Hepatocyte (in vitro differentiated cells): ENCODE results near the gene SHBG. TPM values are rescaled to one million over a fixed set of nuclear protein-coding genes. Genes with fewer than 3 reads are reported as not detected.

Experiments used
- DNase-seq: peaks from one replicate; pipeline ENCODE4 v3.0.0-alpha.2; 2016; ENCODE audit warnings: low spot score
- H2AFZ ChIP-seq: fragments of 200-600 bp; sonication (generic); 2 replicates; pipeline ENCODE4 v1.6.0; 2016; ENCODE audit warnings: antibody characterized with exemption, mild to moderate bottlenecking
- H3K27ac ChIP-seq: fragments of 200-600 bp; sonication (generic); 2 replicates; pipeline ENCODE4 v1.5.1; 2016; ENCODE audit warnings: mild to moderate bottlenecking
- H3K27me3 ChIP-seq: fragments of 200-600 bp; sonication (generic); 2 replicates; pipeline ENCODE4 v1.6.1; 2016
- H3K36me3 ChIP-seq: fragments of 200-600 bp; sonication (generic); replicated peaks from 2 replicates; pipeline ENCODE4 v1.5.1; 2016; ENCODE audit warnings: low read depth; ENCODE audit not compliant: insufficient read depth
- H3K4me1 ChIP-seq: fragments of 200-600 bp; sonication (generic); 2 replicates; pipeline ENCODE4 v1.5.1; 2016; ENCODE audit warnings: mild to moderate bottlenecking, moderate library complexity; ENCODE audit not compliant: insufficient read depth
- H3K4me2 ChIP-seq: fragments of 200-600 bp; sonication (generic); 2 replicates; pipeline ENCODE4 v1.6.0; 2016
- H3K4me3 ChIP-seq: fragments of 200-600 bp; sonication (generic); 2 replicates; pipeline ENCODE4 v1.5.1; 2016; ENCODE audit warnings: mild to moderate bottlenecking
- H3K79me2 ChIP-seq: fragments of 200-600 bp; sonication (generic); 2 replicates; pipeline ENCODE4 v1.6.0; 2017; ENCODE audit warnings: mild to moderate bottlenecking
- H3K9me2 ChIP-seq: fragments of 200-600 bp; sonication (generic); replicated peaks from 2 replicates; pipeline ENCODE4 v1.6.0; 2017; ENCODE audit warnings: mild to moderate bottlenecking; ENCODE audit not compliant: insufficient read depth
- H3K9me3 ChIP-seq: fragments of 200-600 bp; sonication (generic); 2 replicates; pipeline ENCODE4 v1.5.1; 2016; ENCODE audit warnings: low read depth, mild to moderate bottlenecking
- H4K20me1 ChIP-seq: fragments of 200-600 bp; sonication (generic); 2 replicates; pipeline ENCODE4 v1.6.0; 2016; ENCODE audit warnings: mild to moderate bottlenecking; ENCODE audit not compliant: insufficient read depth, poor library complexity, severe bottlenecking
- EZH2 ChIP-seq: fragments of 200-600 bp; sonication (generic); IDR thresholded peaks from 2 replicates; pipeline ENCODE4 v1.6.1; 2016; ENCODE audit warnings: antibody characterized with exemption, mild to moderate bottlenecking, borderline replicate concordance
- EZH2phosphoT487 ChIP-seq: fragments of 200-600 bp; sonication (generic); IDR thresholded peaks from one replicate; pipeline ENCODE4 v1.6.1; 2018; ENCODE audit warnings: antibody characterized with exemption, mild to moderate bottlenecking, low read depth, moderate library complexity; ENCODE audit not compliant: unreplicated experiment, severe bottlenecking
- WGBS: methylation state at CpG from one replicate; pipeline ENCODE4 v1.1.6; 2016; ENCODE audit warnings: low lambda C conversion rate; ENCODE audit errors: missing lambda C conversion rate; 5-methylcytosine and 5-hydroxymethylcytosine counted together
- polyA plus RNA-seq: library from polyadenylated mRNA; unstranded; fragments of >200 nt; fragmentation: Nextera tagmentation; extraction: Ambion mirVana; gene quantifications from 2 replicates; pipeline ENCODE4 v1.2.1, GENCODE V29; 2016
- total RNA-seq: library from RNA; depleted of rRNA; stranded (reverse); fragments of >200 nt; gene quantifications from 2 replicates; pipeline ENCODE4 v1.2.3, GENCODE V29; 2014
- TF ChIP-seq, protein P1 (sequence below): fragments of 200-600 bp; sonication (generic); IDR thresholded peaks from 2 replicates; pipeline ENCODE4 v1.5.1; 2016; ENCODE audit warnings: antibody characterized with exemption, mild to moderate bottlenecking; ENCODE audit not compliant: poor library complexity

Gene SHBG
- total and polyA plus RNA-seq, 2 experiments from 2014 or later: 5.3 to 9.0 TPM

- Histone ChIP-seq H3K79me2 (peaks cover 22% of the 10 kb centered on the region), H3K4me3 (no peak overlapping the region), H3K4me1 (no peaks in the 10 kb centered on the region), H3K27ac (no peak overlapping the region), H3K36me3 (no peaks in the 10 kb centered on the region), H3K27me3 (no peaks in the 10 kb centered on the region), H3K9me2 (no peaks in the 10 kb centered on the region), H2AFZ (no peak overlapping the region), H4K20me1 (no peaks in the 10 kb centered on the region), H3K9me3 (no peaks in the 10 kb centered on the region), H3K4me2 (no peak overlapping the region)
- TF ChIP-seq, protein P1, sequence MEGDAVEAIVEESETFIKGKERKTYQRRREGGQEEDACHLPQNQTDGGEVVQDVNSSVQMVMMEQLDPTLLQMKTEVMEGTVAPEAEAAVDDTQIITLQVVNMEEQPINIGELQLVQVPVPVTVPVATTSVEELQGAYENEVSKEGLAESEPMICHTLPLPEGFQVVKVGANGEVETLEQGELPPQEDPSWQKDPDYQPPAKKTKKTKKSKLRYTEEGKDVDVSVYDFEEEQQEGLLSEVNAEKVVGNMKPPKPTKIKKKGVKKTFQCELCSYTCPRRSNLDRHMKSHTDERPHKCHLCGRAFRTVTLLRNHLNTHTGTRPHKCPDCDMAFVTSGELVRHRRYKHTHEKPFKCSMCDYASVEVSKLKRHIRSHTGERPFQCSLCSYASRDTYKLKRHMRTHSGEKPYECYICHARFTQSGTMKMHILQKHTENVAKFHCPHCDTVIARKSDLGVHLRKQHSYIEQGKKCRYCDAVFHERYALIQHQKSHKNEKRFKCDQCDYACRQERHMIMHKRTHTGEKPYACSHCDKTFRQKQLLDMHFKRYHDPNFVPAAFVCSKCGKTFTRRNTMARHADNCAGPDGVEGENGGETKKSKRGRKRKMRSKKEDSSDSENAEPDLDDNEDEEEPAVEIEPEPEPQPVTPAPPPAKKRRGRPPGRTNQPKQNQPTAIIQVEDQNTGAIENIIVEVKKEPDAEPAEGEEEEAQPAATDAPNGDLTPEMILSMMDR: no peak
- no peak for TF ChIP-seq EZH2
- TF ChIP-seq EZH2phosphoT487: no peak
- 95% methylated on average over 27 of the region's 30 CpGs for WGBS
- DNase-seq: no peak
Observed at GRCh38 chr17:7588553-7589203, 41.3 kb upstream of the SHBG start.

GRCh38 chr17:7589204-7589868 is 40.6 kb upstream of the SHBG start:
- Histone ChIP-seq H3K9me2 (no peaks in the 10 kb centered on the region), H3K9me3 (no peaks in the 10 kb centered on the region), H2AFZ (no peak overlapping the region), H3K4me3 (no peak overlapping the region), H3K79me2 (peaks cover 21% of the 10 kb centered on the region), H3K27me3 (no peaks in the 10 kb centered on the region), H3K4me1 (no peaks in the 10 kb centered on the region), H3K4me2 (no peak overlapping the region), H3K36me3 (peaks cover under 1% of the 10 kb centered on the region), H4K20me1 (no peaks in the 10 kb centered on the region), H3K27ac (no peak overlapping the region)
- no peak for TF ChIP-seq EZH2
- TF ChIP-seq, protein P1: peak; percentile 68
- 63% methylated on average over 55 of the region's 56 CpGs for WGBS
- DNase-seq: peak; percentile 84

- DNase-seq: peak; percentile 19
- H3K79me2 ChIP-seq: peaks cover 18% of the 10 kb centered on the region
- no peaks in the 10 kb centered on the region for H3K27me3 ChIP-seq
- H3K4me1 ChIP-seq: no peaks in the 10 kb centered on the region
- no peak within 1 kb of the TSS for H3K4me3 ChIP-seq
- peak within 1 kb of the TSS; percentile 65 for H3K27ac ChIP-seq
- no peak within 1 kb of the TSS for H2AFZ ChIP-seq
- H4K20me1 ChIP-seq: no peaks in the 10 kb centered on the region
- no peaks in the 10 kb centered on the region for H3K9me3 ChIP-seq
- H3K4me2 ChIP-seq: no peak within 1 kb of the TSS
- H3K36me3 ChIP-seq: peaks cover 5% of the 10 kb centered on the region
- no peaks in the 10 kb centered on the region for H3K9me2 ChIP-seq
- 85% methylated on average over 21 of the region's 24 CpGs for WGBS
- TF ChIP-seq EZH2phosphoT487: no peak
- TF ChIP-seq, protein P1: no peak
- no peak for TF ChIP-seq EZH2
Observed at GRCh38 chr17:7589891-7590691, 39.8 kb upstream of the SHBG start, which contains the start of gene SOX15. SOX15 (minus strand) TSS chr17:7590094; CDS start chr17:7589676, 418 bp downstream.
